Measurements from ENCODE around the gene NEK10.

The NEK10 gene

DNA sequence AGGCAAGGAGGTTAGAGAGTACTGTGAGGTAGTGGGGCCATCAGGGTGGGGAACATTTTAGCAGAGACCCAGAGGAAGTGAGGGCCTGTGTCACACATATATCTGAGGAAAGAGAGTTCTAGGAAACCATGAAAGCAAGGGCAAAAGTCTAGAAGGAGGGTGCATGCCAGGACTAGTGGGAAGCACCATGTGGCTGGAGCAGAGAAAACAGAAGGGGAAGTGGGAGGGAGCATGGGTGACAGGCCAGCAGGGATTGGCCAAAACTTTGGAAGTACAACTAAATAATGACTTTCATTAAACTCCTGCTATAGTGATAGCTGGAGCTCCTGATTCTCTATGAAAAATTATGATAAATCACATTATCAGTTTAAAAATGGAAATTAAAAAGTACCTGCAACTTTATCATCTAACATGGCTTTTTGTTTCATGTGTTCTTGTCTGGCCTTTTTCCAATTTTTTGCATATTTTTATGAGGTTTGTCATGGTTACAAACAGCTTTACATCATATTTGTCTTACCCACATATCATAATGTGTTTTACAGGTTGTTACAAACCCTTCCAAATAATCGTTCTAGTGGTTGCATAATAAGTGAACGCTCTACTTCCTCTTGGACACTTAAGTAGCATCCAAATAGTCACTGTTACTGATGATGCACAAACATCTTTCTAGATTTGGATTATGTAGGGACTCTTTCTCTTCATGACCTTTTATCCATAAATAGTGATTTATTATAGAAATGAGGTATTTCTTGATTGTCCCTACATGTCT lies 168.3 kb downstream of the NEK10 start:
- H3K4me1 Mint-ChIP-seq: no peaks in the 10 kb centered on the region
- no peak for DNase-seq (ENCODE audit: low spot score in 2 of 2)
- H3K9me3 Mint-ChIP-seq: no peaks in the 10 kb centered on the region
- no peak for ATAC-seq
- H3K4me3 Mint-ChIP-seq: no peak overlapping the region
- H3K27ac Mint-ChIP-seq: no peak overlapping the region
- no peaks in the 10 kb centered on the region for H3K36me3 Mint-ChIP-seq

DNA sequence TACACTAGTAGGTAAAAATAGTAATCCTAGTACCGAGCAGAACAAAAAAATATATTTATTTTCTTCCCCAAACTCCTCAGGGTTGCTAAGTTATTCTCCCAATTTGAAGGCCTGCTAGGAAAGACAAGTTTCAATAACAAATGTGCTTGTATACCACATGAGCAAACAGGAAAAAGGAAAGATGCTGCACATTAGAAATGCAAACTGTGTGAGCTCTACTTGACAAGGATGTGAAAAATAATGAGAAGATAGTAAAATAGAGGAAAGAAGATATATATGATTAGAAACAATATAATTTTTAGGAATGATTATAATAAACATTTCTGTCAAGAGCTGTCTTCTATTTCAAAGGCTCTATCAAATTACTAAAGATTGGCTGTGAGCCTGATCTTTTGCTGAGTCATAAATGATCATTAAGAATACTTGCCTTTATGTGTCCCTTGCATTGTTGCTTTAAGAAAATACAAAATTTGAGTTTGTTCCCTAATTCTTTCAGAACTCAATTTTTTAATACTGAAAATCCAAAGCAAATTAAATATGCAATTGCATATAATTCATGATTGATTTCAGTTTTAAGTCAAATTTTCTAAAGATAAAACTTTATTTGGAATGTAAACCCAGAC lies 174.2 kb downstream of the NEK10 start:
- Mint-ChIP-seq H3K9me3 (no peaks in the 10 kb centered on the region), H3K4me1 (no peaks in the 10 kb centered on the region), H3K27ac (no peak overlapping the region), H3K36me3 (no peaks in the 10 kb centered on the region), H3K4me3 (no peak overlapping the region)
- DNase-seq (ENCODE audit: low spot score in 2 of 2) (no peak), ATAC-seq (no peak)

- DNase-seq (ENCODE audit: low spot score in 2 of 2) (no peak), ATAC-seq (no peak)
- H3K4me3 Mint-ChIP-seq: no peak overlapping the region
- no peaks in the 10 kb centered on the region for H3K4me1 Mint-ChIP-seq
- no peaks in the 10 kb centered on the region for H3K9me3 Mint-ChIP-seq
- no peak overlapping the region for H3K27ac Mint-ChIP-seq
- H3K36me3 Mint-ChIP-seq: no peaks in the 10 kb centered on the region
These were observed 176.1 kb downstream of the NEK10 start for GRCh38 chr3:27193056-27193455.

DNA sequence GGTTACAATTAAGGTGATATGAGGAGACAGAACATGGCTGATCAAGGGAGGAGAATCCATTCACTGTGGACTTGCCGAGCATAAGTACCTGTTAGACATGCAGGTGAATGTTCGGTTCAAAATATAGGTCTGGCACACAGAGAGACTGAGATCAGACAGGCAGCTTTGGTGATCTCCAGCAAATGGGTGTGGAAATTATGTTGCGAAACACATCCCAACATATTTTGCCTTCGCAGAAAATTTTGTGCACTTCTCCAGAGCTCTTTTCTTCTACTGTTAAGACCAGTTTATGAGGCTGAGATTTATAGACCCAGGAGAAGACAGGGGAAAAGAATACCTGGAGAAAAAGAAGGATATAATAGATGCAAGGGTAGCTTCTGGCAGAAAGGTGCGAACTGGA lies 183.2 kb downstream of the NEK10 start:
- no peak overlapping the region for H3K27ac Mint-ChIP-seq
- no peak for DNase-seq (ENCODE audit: low spot score in 2 of 2)
- H3K36me3 Mint-ChIP-seq: no peaks in the 10 kb centered on the region
- no peak for ATAC-seq
- H3K9me3 Mint-ChIP-seq: no peaks in the 10 kb centered on the region
- H3K4me1 Mint-ChIP-seq: no peaks in the 10 kb centered on the region
- H3K4me3 Mint-ChIP-seq: no peak overlapping the region

DNA sequence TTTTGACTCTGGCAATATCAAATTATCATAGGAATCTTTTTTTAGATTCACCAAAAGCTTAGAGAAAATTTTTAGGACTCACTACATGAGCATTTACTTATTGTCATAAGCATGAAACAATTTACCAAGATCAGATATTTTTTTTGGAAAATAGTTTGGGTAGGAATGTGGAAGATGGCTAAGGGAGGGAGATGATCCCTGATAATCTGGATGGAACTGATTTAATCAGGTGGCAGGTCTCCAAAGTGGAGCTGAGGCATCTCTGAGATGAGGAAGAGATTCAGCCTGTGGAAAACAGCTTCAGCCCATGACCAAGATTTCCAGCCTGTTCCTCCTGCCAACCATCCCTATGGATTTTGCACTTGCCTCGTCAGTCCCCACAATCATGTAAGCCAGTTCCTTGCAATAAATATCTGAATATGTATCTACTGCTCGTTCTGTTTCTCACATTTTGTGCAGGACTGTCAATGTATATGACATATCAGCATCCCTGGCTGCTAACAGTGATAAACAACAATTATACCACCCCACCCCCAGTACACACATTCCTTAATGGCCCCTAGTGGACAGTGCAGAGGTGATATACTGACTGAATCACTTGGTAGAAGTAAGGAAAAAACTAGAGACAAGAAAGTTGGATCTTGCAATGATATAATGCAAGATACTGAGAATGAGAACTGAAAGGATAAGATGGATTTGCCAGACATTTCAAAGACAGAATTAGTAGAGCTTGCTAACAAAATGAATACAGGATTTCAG lies 183.8 kb downstream of the NEK10 start:
- Mint-ChIP-seq H3K36me3 (no peaks in the 10 kb centered on the region), H3K4me1 (no peaks in the 10 kb centered on the region), H3K27ac (no peak overlapping the region), H3K4me3 (no peak overlapping the region), H3K9me3 (no peaks in the 10 kb centered on the region)
- DNase-seq (ENCODE audit: low spot score in 2 of 2) (no peak), ATAC-seq (no peak)

DNA sequence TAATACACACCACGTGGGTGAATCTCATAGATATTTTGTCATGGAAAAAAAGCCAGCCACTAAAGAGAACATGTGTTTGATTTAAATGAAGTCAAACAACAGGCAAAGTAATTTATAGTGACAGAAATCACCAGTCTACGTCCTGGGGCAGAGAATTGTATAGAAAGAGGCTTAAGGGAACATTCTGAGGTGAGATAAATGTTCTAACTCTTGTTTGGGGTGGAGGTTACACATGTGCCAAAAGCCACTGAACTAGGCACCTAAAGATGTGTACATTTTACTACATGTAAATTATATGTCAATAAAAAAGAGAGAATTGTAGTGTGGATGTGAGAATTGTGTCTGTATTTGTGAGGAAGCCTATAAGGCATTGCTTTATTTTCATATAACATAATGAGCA lies 184.9 kb downstream of the NEK10 start:
- no peaks in the 10 kb centered on the region for H3K4me1 Mint-ChIP-seq
- H3K9me3 Mint-ChIP-seq: no peaks in the 10 kb centered on the region
- no peaks in the 10 kb centered on the region for H3K36me3 Mint-ChIP-seq

GRCh38 chr3:27176256-27176655 lies 192.9 kb downstream of the NEK10 start:
- DNase-seq (ENCODE audit: low spot score in 2 of 2) (no peak), ATAC-seq (no peak)
- H3K4me1 Mint-ChIP-seq: no peaks in the 10 kb centered on the region
- H3K9me3 Mint-ChIP-seq: no peaks in the 10 kb centered on the region
- H3K27ac Mint-ChIP-seq: no peak overlapping the region
- no peaks in the 10 kb centered on the region for H3K36me3 Mint-ChIP-seq
- H3K4me3 Mint-ChIP-seq: no peak overlapping the region

More for the DNA sequence above, 184.9 kb downstream of the NEK10 start:
- ATAC-seq: no peak
- no peak for DNase-seq (ENCODE audit: low spot score in 2 of 2)
- Mint-ChIP-seq H3K4me3 (no peak overlapping the region), H3K27ac (no peak overlapping the region)

GRCh38 chr3:27174530-27174929 lies 194.7 kb downstream of the NEK10 start:
- ATAC-seq: no peak
- H3K36me3 Mint-ChIP-seq: no peaks in the 10 kb centered on the region
- no peaks in the 10 kb centered on the region for H3K9me3 Mint-ChIP-seq

DNA sequence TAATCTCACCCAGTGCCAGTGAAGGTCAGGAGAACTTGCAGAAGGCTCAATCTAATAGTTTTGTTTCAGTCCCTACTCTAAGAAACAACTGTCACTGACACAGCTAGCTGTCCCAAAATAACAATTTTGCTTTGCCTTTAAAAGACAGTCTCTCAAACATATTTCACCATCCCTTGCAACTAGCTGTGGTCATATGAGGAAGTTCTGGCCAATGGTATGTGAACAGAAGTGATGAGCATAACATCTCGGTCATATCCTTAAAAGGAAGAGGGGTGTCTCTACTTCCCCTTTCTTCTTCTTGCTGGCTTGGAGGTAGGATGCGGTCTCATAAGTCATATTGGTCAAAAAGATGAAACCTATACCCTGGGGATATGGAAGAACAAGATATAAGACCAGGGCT lies 198.1 kb downstream of the NEK10 start:
- no peak for ATAC-seq
- Mint-ChIP-seq H3K9me3 (no peaks in the 10 kb centered on the region), H3K4me1 (no peaks in the 10 kb centered on the region), H3K4me3 (no peak overlapping the region), H3K27ac (no peak overlapping the region), H3K36me3 (no peaks in the 10 kb centered on the region)
- no peak for DNase-seq (ENCODE audit: low spot score in 2 of 2)

More at GRCh38 chr3:27174530-27174929, 194.7 kb downstream of the NEK10 start:
- H3K4me1 Mint-ChIP-seq: no peaks in the 10 kb centered on the region
- H3K27ac Mint-ChIP-seq: no peak overlapping the region
- DNase-seq (ENCODE audit: low spot score in 2 of 2): no peak
- no peak overlapping the region for H3K4me3 Mint-ChIP-seq

DNA sequence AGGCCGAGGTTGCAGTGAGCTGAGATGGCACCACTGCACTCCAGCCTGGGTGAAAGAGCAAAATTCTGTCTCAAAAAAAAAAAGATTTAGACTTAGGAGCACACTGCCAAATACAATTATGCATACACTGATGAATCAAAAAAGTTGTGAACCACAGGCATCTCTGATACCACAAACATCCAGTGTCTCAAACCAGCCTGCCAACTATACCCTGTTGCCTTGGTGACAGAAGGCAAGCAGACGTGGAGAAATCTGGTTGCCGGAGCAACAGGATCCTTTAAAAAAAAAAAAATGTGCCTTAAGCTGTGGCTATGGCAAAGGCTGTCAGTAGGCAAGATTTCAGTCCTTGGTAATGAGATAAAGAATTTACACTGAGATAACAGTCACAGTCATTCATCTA lies 202.3 kb downstream of the NEK10 start:
- ATAC-seq: no peak
- no peak for DNase-seq (ENCODE audit: low spot score in 2 of 2)

GRCh38 chr3:27165321-27165721 lies 203.9 kb downstream of the NEK10 start:
- Mint-ChIP-seq H3K27ac (no peak overlapping the region), H3K36me3 (no peaks in the 10 kb centered on the region), H3K9me3 (no peaks in the 10 kb centered on the region), H3K4me3 (no peak overlapping the region), H3K4me1 (no peaks in the 10 kb centered on the region)
- no peak for ATAC-seq
- DNase-seq (ENCODE audit: low spot score in 2 of 2): no peak

More for the DNA sequence above, 202.3 kb downstream of the NEK10 start:
- Mint-ChIP-seq H3K27ac (no peak overlapping the region), H3K9me3 (no peaks in the 10 kb centered on the region), H3K4me3 (no peak overlapping the region), H3K36me3 (no peaks in the 10 kb centered on the region), H3K4me1 (no peaks in the 10 kb centered on the region)

GRCh38 chr3:27160779-27161287 lies 208.3 kb downstream of the NEK10 start:
- DNase-seq (ENCODE audit: low spot score in 2 of 2) (no peak), ATAC-seq (no peak)
- Mint-ChIP-seq H3K27ac (no peak overlapping the region), H3K4me3 (no peak overlapping the region), H3K4me1 (no peaks in the 10 kb centered on the region), H3K36me3 (no peaks in the 10 kb centered on the region), H3K9me3 (no peaks in the 10 kb centered on the region)

GRCh38 chr3:27160146-27160545 lies 209.0 kb downstream of the NEK10 start:
- Mint-ChIP-seq H3K27ac (no peak overlapping the region), H3K36me3 (no peaks in the 10 kb centered on the region), H3K4me3 (no peak overlapping the region), H3K9me3 (no peaks in the 10 kb centered on the region), H3K4me1 (no peaks in the 10 kb centered on the region)
- ATAC-seq: no peak
- no peak for DNase-seq (ENCODE audit: low spot score in 2 of 2)

GRCh38 chr3:27147215-27147614 lies 222.0 kb downstream of the NEK10 start:
- no peak for DNase-seq (ENCODE audit: low spot score in 2 of 2)
- no peak for ATAC-seq

GRCh38 chr3:27146786-27147185 lies 222.4 kb downstream of the NEK10 start:
- Mint-ChIP-seq H3K36me3 (no peaks in the 10 kb centered on the region), H3K4me3 (no peak overlapping the region), H3K9me3 (peaks cover 2% of the 10 kb centered on the region), H3K4me1 (no peaks in the 10 kb centered on the region), H3K27ac (no peak overlapping the region)
- DNase-seq (ENCODE audit: low spot score in 2 of 2) (no peak), ATAC-seq (no peak)

More at GRCh38 chr3:27147215-27147614, 222.0 kb downstream of the NEK10 start:
- Mint-ChIP-seq H3K4me1 (no peaks in the 10 kb centered on the region), H3K4me3 (no peak overlapping the region), H3K36me3 (no peaks in the 10 kb centered on the region), H3K9me3 (peaks cover 2% of the 10 kb centered on the region), H3K27ac (no peak overlapping the region)
